CD4-positive, alpha-beta T cell (primary cell): ENCODE results near the gene CDK5RAP1. TPM values are rescaled to one million over a fixed set of nuclear protein-coding genes. Genes with fewer than 3 reads are reported as not detected.

ENCODE experiments used
- ATAC-seq: fragments of 200-7000 bp; cut with Tn5 transposase; one replicate; pipeline ENCODE4 v1.10.0; 2022; ENCODE audit warnings: mild to moderate bottlenecking; ENCODE audit not compliant: poor library complexity
- CTCF ChIA-PET: fragments of 350-600 bp; sonication (Branson Sonifier 250); formaldehyde crosslinking; loops from one replicate; lab custom pipeline; 2021; ENCODE audit warnings: antibody characterized with exemption, inconsistent platforms; lab: Charles Lee
- POLR2A ChIA-PET: fragments of 350-600 bp; sonication (Branson Sonifier 250); formaldehyde crosslinking; loops from one replicate; lab custom pipeline; 2021; ENCODE audit warnings: antibody characterized with exemption, inconsistent platforms; lab: Charles Lee
- DNase-seq, 14 experiments: peaks; one replicate each; pipeline ENCODE4 v3.0.0-alpha.2; 2013 to 2020; ENCODE audit warnings: mixed read lengths in 2 of 14
- H3K27ac ChIP-seq, 2 donors: one replicate each; pipeline versions ENCODE4 v1.5.1 to v1.7.0; 2013; ENCODE audit warnings: low read length in 2 of 2, low read depth in 1 of 2, mild to moderate bottlenecking in 1 of 2
- H3K27me3 ChIP-seq, 2 experiments: 1 replicate in 1 of 2; 2 replicates in 1 of 2; pipeline versions ENCODE4 v1.6.1 to v1.7.0; 2013; ENCODE audit warnings: low read length in 2 of 2, control low read depth in 1 of 2, mild to moderate bottlenecking in 1 of 2, moderate library complexity in 1 of 2; ENCODE audit not compliant: insufficient read depth in 2 of 2, control insufficient read depth in 1 of 2
- H3K36me3 ChIP-seq: one replicate; pipeline ENCODE4 v1.6.1; 2013; ENCODE audit warnings: low read length, control low read depth; ENCODE audit not compliant: insufficient read depth
- H3K4me1 ChIP-seq: one replicate; pipeline ENCODE4 v1.6.1; 2013; ENCODE audit warnings: low read length, control low read depth; ENCODE audit not compliant: insufficient read depth
- H3K4me3 ChIP-seq: one replicate; pipeline ENCODE4 v1.5.1; 2013; ENCODE audit warnings: mild to moderate bottlenecking, low read length, moderate library complexity
- H3K9me3 ChIP-seq, 2 experiments: 1 replicate in 1 of 2; 2 replicates in 1 of 2; pipeline versions ENCODE4 v1.6.1 to v1.7.0; 2013; ENCODE audit warnings: low read length in 2 of 2, mild to moderate bottlenecking in 2 of 2, control low read depth in 1 of 2, moderate library complexity in 1 of 2; ENCODE audit not compliant: control insufficient read depth in 1 of 2, insufficient read depth in 1 of 2
- H3K27ac Mint-ChIP-seq: one replicate; pipeline ENCODE4 v1.8.0; 2020; ENCODE audit warnings: mixed read lengths
- H3K27me3 Mint-ChIP-seq: one replicate; pipeline ENCODE4 v1.8.0; 2021; ENCODE audit warnings: mixed read lengths
- H3K36me3 Mint-ChIP-seq: one replicate; pipeline ENCODE4 v1.8.0; 2021; ENCODE audit warnings: low read depth, mixed read lengths
- H3K4me1 Mint-ChIP-seq: one replicate; pipeline ENCODE4 v1.8.0; 2021; ENCODE audit warnings: low read depth, mixed read lengths
- H3K4me3 Mint-ChIP-seq: one replicate; pipeline ENCODE4 v1.8.0; 2020; ENCODE audit warnings: mild to moderate bottlenecking, mixed read lengths
- H3K9me3 Mint-ChIP-seq: one replicate; pipeline ENCODE4 v1.8.0; 2020; ENCODE audit warnings: mixed read lengths
- CTCF ChIP-seq: fragments of 200-600 bp; IDR thresholded peaks from one replicate; pipeline ENCODE4 v1.8.0; 2022; ENCODE audit warnings: antibody characterized with exemption, mild to moderate bottlenecking
- intact Hi-C, 2 experiments: fragments of 100-400 bp; cut with DNase I in 1 of 2; cut with micrococcal nuclease in 1 of 2; formaldehyde crosslinking; loops; one replicate each; pipeline versions ENCODE4 v1.15.1 to v1.9.0; 2023 to 2025; cut with DNase I, micrococcal nuclease
- total RNA-seq, 174 experiments: library from RNA in 2 of 174; stranded (reverse) in 2 of 174; gene quantifications; one replicate each; pipeline ENCODE4 v1.2.3 and lab custom pipeline; 2021 to 2026

CDK5RAP1 gene
- total RNA-seq, 2 experiments from 2014 or later, result 59.7 to 63.0 TPM

DNA sequence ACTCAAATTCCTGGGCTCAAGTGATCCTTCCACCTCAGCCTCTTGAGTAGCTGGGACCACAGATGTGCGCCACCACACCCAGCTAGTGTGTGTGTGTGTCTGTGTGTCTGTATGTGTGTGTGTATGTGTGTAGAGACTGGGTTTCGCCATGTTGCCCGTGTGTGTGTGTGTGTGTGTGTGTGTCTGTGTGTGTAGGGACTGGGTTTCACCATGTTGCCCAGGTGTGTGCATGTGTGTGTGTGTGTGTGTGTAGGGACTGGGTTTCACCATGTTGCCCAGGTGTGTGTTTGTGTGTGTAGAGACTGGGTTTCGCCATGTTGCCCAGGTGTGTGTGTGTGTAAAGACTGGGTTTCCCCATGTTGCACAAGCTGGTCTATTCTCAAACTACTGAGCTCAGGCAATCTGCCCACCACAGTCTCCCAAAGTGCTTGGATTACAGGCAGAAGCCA is 28.3 kb downstream of the CDK5RAP1 start:
- Histone ChIP-seq H3K27me3 (no peaks in the 10 kb centered on the region), H3K36me3 (peaks cover 38% of the 10 kb centered on the region), H3K4me3 (no peak overlapping the region), H3K9me3 (no peaks in the 10 kb centered on the region), H3K4me1 (peaks cover 48% of the 10 kb centered on the region), H3K27ac (no peak overlapping the region)
- no peaks in the 10 kb centered on the region for H3K27me3 Mint-ChIP-seq
- POLR2A ChIA-PET, result interaction anchor here (1.3 kb wide), 1 partner anchor 29 kb away, joined by 3 read pairs; no protein-coding TSS in a partner anchor
- CTCF ChIA-PET, result interaction anchor here (0.7 to 1.6 kb wide), 4 partner anchors 29 to 422 kb away, joined by 3 to 5 read pairs (median 3); partner anchors contain the start of gene CDK5RAP1
- no peak for ATAC-seq
- no peak for TF ChIP-seq CTCF
- H3K36me3 Mint-ChIP-seq, result peaks cover 76% of the 10 kb centered on the region
- H3K4me3 Mint-ChIP-seq, result no peak overlapping the region
- DNase-seq, result peak in 1 of 14 experiments; percentile 18
- H3K27ac Mint-ChIP-seq, result peak overlapping the region; percentile 94
- intact Hi-C loops, result loop anchor here in 1 of 2 experiments (2.0 kb wide), 1 partner anchor 72 kb away; no protein-coding TSS in a partner anchor
- H3K9me3 Mint-ChIP-seq, result no peaks in the 10 kb centered on the region
- H3K4me1 Mint-ChIP-seq, result peaks cover 45% of the 10 kb centered on the region

DNA sequence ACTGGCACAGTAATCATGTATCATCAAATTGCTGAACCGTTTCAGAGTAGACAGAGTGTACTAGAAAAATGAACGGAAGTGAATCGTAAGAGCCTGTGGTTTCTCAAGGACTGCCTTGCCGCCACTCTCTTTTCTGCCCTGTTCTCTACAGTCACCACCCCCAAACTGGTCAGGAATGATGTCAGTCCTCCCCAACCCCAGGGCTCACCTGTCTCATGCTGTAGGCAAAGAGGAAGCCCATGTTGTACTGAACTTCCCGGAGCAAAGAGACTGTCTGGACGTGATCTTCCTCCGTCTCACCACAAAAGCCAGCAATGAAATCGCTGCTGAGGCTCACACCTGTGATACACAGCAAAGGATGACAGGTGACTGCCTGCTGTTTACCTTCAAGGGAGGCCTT is 31.0 kb downstream of the CDK5RAP1 start:
- Histone ChIP-seq H3K4me3 (no peak overlapping the region), H3K9me3 (no peaks in the 10 kb centered on the region), H3K27me3 (no peaks in the 10 kb centered on the region), H3K36me3 (peaks cover 60% of the 10 kb centered on the region), H3K4me1 (peaks cover 35% of the 10 kb centered on the region), H3K27ac (peak overlapping the region; percentile 83 to 88)
- Mint-ChIP-seq H3K27ac (peak overlapping the region; percentile 94), H3K4me1 (peaks cover 28% of the 10 kb centered on the region), H3K36me3 (peaks cover 79% of the 10 kb centered on the region), H3K4me3 (peak overlapping the region; percentile 59), H3K9me3 (no peaks in the 10 kb centered on the region), H3K27me3 (no peaks in the 10 kb centered on the region)
- no peak for TF ChIP-seq CTCF
- CTCF ChIA-PET, result no interaction called here
- POLR2A ChIA-PET, result interaction anchor here (0.9 to 1.2 kb wide), 2 partner anchors 9 to 31 kb away, joined by 3 read pairs; no protein-coding TSS in a partner anchor
- intact Hi-C loops, result loop anchor here in 1 of 2 experiments (2.0 kb wide), 1 partner anchor 31 kb away; the partner anchor contains the start of gene CDK5RAP1
- peak; percentile 89 for ATAC-seq
- DNase-seq, result peak; percentile 41 to 95 (median 56)

DNA sequence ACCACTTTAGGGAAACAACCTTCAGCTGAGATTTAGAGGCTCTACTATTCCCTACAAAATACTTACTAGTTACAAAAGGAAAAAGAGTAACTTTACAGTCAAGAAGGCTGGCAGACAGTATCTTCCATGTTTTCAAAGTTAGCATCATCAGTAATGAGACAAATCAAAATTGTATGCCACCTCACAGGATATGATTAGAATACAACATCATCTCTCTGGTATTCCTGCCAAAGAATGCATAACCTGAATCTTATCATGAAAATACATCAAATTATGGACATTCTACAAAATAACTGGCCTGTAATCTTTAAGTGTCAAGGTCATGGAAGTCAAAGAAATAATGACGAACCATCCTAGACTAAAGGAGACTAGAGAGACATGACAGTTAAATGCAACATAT is 38.4 kb downstream of the CDK5RAP1 start:
- no peak for TF ChIP-seq CTCF
- H3K36me3 Mint-ChIP-seq, result peaks cover 81% of the 10 kb centered on the region
- ATAC-seq, result no peak
- intact Hi-C loops, result no loop called here
- no peaks in the 10 kb centered on the region for H3K9me3 ChIP-seq
- no peaks in the 10 kb centered on the region for H3K4me1 Mint-ChIP-seq
- ChIA-PET CTCF (no interaction called here), POLR2A (no interaction called here)
- H3K4me3 ChIP-seq, result no peak overlapping the region
- H3K9me3 Mint-ChIP-seq, result no peaks in the 10 kb centered on the region
- no peak overlapping the region for H3K4me3 Mint-ChIP-seq
- no peak overlapping the region for H3K27ac ChIP-seq
- H3K27ac Mint-ChIP-seq, result no peak overlapping the region
- H3K36me3 ChIP-seq, result peaks cover 87% of the 10 kb centered on the region
- H3K27me3 Mint-ChIP-seq, result no peaks in the 10 kb centered on the region
- H3K4me1 ChIP-seq, result no peaks in the 10 kb centered on the region
- no peak for DNase-seq
- H3K27me3 ChIP-seq, result no peaks in the 10 kb centered on the region
